GM23248 (cell line): Measurements from ENCODE around the gene SDCCAG8.

Source experiments
- EZH2 ChIP-seq: fragments of 200-600 bp; sonication (generic); IDR thresholded peaks from 2 replicates; pipeline ENCODE4 v1.6.1; 2018; ENCODE audit warnings: antibody characterized with exemption, mild to moderate bottlenecking; ENCODE audit not compliant: insufficient read depth, poor library complexity, severe bottlenecking
- EZH2phosphoT487 ChIP-seq: fragments of 200-600 bp; sonication (generic); IDR thresholded peaks from 2 replicates; pipeline ENCODE4 v1.6.1; 2018; ENCODE audit warnings: antibody characterized with exemption, moderate library complexity, mild to moderate bottlenecking, low read depth; ENCODE audit not compliant: insufficient read depth

GRCh38 chr1:243525085-243525487 is 269.2 kb downstream of the SDCCAG8 start:
- TF ChIP-seq EZH2phosphoT487 (no peak), EZH2 (no peak)
